CD4-positive, alpha-beta T cell treated with Interleukin-15 for 1 hour (primary cell): ENCODE measurements around the gene ALPL.
"Not testable (repeated sequence)": the region's sequence is repeated elsewhere in the genome, so short reads cannot be mapped to it uniquely, and the experiment has no call there.

Experiments
- DNase-seq: peaks from one replicate; pipeline ENCODE4 v3.0.0-alpha.2; 2020

Gene ALPL

DNA sequence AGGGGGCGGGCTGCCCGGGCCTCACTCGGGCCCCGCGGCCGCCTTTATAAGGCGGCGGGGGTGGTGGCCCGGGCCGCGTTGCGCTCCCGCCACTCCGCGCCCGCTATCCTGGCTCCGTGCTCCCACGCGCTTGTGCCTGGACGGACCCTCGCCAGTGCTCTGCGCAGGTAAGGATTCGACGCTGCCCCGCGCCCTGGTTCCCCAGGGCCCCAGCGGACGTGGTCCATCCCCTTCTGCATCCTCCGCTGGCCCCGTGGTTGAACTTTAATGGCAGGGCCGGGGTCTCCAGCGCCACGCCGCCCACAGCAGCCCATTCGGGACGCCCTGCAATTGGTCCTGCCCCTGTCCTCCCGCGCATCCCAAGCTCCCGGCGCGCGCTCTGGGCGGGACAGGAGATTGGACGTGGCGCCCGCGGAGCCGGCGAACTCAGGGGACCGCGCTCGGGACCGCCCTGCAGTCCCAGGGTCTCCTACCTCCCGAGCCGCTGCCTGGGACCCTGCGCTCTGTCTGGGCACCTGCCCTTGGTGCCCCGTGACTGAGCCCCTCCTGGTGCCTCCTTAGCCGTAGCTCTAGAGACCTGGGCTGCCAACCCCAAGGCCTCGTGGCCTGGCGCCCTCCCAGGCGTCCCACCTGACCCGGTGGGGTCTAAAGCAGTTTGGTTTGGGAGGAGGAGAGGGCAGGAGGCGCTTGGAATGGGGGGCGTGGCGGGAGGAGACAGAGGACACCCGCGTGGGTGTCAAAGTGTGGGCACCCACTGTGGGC, at the start of gene ALPL:
Gene ALPL, plus strand, starts transcription at position 73 of the 762 bp plus-strand sequence. CDS start 44,659 bp downstream, outside the sequence.
- no peak for DNase-seq

DNA sequence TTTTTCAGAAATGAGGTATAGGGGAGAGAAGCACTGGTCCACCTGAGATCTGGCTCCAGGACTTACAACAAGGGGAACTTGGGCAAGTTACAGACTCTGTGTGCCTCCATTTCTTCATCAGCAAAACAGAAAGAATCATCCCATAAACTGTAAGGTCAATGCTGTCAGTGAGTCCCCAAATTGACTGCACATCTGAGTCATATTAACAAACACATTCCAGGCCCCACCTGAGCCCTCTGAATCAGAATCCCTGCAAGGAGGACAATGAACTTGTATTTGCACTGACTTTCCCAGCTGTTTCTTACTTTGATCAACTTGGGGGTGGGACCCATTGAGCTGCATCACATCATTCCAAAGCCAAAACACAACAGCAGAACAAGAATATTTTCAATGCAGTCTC, 44.1 kb upstream of the ALPL start:
- DNase-seq, result not testable (repeated sequence)

DNA sequence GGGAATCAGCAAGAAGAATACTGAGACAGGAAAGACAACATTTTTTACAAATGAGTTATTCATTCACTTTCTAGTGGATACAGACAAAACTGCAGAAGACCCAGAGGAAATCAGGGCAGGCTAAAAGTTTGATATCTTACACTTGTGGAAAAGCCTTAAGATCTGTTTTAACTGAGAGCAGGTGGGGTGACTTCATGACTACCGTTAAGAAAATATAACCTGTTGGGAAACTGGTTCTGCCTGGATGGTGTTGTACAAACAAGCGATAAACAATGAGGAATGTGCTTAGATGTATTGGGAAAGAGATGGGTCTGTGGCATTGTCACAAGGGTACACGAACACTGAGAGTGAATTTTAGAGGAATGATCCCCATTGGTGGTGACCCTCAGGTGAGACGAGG, 41.3 kb upstream of the ALPL start:
- DNase-seq, result not testable (repeated sequence)

DNA sequence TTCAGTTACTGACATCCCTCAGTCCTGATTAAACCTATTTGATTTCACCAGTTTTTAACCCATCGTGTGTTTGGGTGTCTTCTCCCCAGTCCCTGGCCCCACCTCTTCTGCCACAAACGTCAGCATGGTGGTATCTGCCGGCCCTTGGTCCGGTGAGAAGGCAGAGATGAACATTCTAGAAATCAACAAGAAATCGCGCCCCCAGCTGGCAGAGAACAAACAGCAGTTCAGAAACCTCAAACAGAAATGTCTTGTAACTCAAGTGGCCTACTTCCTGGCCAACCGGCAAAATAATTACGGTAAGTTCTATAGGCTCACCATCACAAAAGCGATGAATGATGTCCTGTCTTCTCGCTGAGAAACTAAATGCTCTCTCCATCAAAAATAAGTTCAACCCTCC, 40.6 kb upstream of the ALPL start:
- no peak for DNase-seq

DNA sequence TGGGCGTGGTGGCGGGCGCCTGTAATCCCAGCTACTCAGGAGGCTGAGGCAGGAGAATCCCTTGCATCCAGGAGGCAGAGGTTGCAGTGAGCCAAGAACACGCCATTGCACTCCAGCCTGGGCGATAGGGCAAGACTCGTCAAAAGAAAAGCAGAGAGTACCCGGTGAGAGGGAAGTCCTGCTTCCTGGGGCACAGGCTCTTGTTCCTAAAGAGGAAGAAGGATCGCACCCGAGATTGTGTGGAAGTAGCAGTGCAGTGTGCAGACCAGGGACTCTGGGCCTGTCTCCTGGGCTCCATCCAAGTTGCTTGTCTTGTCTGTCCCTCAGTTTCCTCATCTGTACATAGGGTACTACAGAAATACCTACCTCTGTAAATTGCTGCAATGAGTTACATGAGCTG, 39.6 kb upstream of the ALPL start:
- no peak for DNase-seq

DNA sequence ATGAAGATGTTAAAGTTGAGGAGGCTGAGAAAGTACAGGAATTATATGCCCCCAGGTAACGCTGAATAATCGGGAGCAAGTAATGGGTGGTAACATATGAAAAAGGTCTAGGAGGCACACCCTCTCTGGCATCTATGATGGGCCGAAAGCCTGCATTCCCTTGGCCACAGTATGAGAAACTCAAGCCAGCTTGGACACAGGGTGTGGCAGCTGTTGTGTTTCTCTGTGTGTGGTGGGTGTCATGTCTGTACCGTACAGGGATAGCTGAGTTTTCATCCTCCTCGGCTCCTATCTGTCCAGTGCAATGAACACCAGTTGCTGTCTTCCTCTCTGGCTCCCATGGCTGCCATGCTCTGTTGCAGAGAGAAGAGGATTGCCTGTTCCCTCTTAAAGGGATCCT, 36.4 kb upstream of the ALPL start:
- DNase-seq, result no peak

DNA sequence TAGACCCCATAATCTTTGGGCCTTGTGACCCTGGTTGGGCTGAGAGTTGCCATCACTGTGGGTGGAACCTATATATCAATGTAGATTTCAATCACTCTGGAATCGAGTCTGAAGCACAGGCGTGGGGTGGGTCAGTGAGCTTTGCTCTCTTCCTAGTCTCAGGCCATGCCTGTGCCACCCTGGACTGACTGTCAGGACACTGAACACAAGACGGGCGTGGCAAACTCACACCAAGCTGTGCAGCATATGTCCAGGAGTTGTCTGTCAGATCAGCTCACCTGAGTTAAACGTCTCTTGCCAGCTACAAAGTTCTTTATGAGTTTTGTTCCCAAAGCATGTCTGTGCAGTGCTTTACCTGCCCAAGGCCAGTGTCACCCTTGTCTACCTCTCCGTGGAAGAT, 30.9 kb upstream of the ALPL start:
- no peak for DNase-seq

DNA sequence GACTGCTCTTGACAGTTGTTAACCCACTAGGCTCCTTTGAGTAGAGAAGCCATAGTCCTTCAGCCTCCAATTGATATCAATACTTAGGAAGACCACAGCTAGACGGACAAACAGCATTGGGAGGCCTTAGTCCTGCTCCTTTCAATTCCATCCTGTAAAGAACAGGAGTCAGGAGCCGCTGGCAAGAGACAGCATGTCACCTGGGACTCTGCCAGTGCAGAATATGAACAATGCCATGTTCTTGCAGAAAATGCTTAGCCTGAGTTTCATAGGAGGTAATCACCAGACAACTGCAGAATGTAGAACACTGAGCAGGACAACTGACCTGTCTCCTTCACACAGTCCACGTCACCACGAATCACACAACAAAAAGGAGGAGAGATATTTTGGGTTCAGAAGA, 25.3 kb upstream of the ALPL start:
- DNase-seq, result not testable (repeated sequence)

DNA sequence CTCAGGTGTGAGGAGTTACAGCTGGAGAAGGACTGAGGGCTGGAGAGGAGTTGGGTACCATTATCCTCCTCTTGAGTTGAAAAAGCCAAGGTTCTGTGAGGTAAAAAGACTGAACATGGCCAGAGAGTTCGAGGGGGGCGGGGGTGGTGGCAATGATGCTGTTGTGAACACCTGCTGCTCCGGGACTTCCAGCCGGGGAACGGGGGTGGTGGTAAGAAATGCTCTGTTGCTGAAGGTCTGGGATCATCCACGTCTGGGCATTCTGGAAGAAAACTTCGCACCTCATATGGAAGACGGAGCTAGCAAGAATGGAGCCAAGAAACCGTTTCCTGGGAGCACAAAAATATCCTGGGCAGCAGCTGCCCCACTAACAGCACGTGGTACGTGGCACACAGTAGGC, 20.1 kb upstream of the ALPL start:
- no peak for DNase-seq

DNA sequence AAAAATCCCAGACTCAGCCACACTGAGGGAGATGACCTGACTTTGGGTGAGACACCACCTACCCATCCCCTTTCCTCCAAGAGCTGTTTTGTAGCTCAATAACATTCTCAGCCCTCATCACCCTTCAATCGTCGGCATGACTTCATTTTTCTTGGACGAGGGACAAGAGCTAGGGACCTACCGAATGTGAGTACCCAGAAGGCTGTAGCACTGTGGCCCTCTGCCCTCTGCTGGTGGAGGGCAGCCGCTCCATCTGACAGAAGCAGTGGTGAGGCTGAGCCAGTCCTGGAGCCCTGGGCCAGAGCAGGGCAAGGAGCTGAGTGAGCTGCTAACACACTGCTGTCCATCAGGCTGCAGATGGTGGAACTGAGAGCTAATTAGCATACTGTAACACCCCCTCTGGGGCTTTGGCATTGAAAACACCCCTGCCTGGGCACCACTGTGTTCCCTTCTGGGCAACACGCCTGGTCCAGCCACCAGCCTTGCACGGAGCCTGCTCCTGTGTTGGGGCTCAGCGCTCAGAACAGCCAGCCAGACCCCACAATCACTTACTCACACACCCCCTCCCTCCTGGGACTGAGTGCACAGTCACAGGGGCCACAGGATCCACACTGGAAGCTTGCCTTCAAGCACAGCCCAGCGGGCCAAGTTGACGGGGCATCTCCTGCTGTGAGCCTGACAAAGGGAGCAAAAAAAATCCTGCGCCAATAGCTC, 18.3 kb upstream of the ALPL start:
- DNase-seq, result no peak

DNA sequence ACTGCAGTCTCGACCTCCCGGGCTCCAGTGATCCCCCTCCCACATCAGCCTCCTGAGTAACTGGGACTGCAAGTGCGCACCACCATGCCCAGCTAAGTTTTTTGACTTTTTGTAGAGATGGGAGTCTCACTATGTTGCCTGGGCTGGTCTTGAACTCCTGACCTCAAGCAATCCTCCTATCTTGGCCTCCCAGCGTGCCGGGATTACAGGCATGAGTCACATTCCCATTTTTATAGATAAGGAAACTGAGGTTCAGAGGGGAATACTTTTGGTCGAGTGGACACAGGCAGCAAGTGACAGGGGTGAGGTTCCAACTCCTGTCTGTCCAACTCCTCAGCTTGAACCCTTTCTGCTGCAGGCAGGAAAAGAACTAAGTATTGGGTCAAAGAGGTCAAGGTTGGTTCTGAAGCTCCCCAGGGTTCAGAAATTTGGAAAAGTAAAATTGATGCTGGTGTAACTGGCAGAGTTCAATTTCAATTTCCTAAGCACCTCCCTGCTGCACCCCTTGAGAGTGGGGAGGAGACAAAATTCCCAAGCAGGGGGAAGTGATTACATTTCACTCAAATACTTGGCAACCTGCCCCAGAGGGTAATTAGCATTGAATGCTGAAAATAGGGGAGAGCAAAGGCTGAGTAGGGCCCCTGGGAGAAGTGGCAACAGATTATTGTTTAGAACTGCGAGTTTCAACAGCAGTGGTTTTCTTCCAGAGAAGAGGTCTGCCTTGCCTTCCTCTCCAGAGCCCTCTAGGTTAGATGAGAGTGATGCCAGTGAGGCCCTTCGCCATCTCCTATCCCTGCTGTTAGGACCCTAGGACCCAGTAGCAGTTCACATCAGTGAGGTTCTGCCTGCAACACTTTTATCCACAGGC, 17.5 kb upstream of the ALPL start:
- no peak for DNase-seq

DNA sequence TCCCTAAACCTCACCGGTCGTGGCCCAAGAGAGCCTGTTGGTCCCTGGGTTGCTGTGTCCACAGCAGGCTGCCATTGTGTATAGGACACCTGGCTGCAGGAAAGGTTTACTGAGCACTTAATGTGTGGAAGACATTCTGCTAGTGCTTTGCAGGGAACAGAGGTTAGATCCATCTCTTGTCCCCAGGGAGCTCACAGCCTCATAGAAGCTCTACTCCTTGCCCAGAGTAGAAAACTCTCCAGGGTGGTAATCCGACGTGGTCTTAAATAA, 16.9 kb upstream of the ALPL start:
- DNase-seq, result no peak

DNA sequence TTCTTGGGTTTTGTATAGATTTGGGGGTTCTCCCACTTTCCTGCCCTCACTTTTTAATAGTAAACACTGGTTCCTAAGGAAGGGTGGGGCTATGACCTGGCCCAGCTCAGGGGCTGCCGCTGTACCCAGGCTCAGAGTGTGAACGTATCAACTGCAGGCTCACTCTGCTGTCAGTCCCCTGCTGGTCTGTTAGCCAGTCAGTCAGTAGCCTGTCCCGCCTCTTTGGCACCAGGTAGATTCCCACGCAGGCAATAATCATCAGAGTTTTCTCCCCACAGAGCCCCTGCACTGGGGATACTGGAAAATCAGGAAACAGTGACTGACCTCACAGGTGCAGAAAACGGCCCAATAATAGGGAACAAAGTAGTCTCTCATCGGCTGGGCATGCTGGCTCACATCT, 15.0 kb upstream of the ALPL start:
- DNase-seq, result no peak

DNA sequence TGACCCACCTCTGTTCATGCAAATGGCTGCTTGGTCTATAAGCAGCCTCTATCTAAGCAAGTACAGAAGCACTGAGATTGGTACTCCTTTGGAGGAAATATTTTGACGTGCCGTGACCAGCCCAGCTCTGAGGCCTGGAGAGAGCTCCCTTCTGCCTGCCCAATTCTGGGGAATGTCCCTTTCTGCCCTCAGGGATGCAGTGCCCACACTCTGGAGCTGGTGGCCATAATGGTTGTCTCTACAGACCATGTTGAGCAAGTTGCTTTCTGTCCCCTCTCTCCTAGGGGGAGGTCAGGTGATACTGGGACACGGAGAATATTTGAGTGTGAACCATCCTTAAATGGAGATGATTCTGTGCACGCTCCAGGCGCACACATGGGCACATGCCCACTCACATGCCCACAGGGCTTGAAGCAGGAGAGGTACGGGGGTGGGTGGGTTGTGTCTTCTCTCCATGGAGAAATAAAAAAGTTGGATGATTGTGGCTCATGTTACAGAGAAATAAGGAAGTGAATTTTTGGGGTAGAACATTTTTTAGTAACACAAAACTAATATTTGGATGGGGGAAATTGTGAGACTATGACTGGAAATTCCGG, 13.9 kb upstream of the ALPL start:
- no peak for DNase-seq

DNA sequence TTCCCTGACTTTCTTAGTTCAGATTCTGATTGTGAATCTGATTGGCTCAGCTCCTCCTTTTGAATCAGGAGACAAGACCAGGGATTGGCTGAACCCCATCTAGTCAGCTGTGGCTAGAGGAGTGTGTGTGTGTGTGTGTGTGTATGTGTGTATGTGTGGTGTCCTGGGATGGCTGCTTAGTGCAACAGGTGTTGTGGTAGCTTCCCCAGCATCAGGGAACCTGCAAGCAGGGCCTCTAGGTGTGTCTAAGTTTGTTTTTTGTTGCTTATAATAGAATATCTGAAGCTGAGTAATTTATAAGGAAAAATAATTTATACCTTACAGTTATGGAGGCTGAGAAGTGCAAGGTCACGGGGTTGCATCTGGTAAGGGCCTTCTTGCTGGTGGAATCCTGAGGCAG, 13.2 kb upstream of the ALPL start:
- no peak for DNase-seq

DNA sequence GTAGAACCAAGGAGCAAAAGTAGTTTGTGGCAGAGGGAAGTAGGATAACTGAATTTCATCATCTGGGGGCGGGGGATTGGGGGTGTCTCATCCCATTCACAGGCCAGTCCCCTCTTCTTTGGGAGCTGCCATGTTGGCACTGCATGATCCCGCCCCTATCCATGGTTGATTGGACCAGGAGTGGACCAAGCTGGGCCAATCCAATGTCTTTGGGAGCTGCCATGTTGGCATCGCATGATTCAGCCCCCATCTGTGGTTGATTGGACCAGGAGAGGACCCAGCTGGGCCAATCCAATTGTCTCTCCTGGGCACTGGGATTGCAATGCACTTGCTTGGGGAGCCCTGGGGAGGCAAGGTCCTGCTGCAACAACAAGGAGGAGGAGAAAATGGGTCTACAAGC, 12.3 kb upstream of the ALPL start:
- DNase-seq, result no peak

DNA sequence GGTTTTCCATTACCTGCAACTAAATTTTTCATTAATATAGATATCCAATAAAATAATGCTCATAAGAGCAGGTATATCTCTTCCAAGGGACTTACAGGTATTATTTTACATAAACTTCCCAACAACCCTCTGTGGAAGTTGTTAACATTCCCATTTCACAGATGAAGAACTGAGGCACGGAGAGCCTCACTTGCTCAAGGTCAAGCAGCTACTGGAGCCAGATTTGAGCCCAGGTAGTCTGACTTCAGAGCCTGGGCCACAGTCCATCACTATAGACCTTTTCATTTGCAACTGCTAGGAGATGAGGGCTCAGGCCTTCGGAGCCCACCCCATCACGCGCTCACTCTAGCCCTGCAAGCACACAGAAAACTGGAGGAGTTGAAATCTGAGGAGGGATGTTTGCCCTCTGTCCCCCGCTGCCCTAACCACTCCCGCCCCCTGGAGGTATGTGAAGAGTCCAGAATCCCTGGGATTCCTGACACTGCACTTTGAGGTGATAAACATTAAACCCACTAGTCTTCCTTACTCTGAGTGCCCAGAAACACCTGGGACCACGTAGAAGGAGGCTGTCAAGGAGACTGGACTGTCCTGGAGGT, 11.7 kb upstream of the ALPL start:
- no peak for DNase-seq

DNA sequence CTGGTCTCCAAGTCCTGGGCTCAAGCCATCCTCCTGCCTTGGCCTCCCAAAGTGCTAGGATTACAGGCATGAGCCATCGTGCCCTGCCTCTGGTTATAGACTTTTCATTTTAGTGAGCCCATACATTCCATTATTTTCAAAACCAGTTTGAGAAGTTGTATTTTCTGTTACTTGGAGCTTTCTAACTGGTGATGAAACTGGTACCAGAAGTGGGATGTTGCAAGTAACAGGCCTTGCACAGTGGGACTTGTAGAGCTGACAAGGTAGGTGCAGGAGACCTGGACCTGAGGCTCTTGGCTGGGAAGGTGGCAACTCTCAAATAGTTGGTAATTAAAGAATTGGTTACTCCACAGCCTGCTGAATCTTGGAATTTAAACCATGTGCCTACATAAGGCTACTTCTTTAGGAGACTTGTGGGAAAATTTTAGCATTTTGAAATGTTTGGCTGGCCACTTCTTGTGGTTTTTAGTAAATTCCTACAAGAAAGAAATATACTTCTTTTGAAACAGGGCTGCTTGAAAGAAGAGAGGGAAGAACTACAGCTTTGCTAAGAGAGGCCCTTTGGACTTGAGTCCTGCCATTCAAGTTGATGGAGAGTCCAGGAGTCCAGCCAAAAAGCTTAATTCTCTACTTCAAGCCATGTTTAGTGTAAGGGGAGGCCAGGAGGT, 9.8 kb upstream of the ALPL start:
- no peak for DNase-seq

DNA sequence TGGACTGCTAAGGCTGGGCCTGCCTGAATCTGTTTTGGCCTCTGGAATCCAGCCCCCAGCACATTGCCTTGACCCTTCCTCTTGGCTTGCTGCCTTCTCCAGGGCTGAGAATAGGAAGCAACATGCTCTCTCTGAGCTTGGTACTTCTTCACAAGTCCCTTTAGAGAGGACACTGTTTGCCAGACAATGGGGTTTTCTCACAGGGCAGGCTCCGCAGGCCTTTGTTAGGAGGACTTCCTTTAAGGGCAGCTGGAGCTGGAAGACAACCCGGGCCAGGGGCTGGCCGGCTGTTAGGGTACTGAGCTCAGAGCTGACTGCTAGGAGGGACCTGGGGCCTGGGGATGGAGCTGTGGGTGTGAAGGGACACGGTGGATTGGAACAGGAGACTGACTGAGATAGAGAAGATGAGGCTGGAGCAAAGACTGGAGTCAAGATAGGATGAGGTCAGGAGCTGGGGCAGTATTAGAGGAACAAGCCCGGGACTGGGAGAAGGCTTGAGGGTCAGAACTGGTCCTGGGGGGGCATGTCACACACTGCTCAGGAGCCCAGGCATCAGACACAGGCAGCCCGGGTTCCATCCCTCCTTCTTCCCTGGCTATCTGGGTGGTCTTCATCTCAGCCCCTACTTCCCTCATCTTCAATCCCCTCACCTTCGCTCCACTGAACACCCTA, 5.4 kb upstream of the ALPL start:
- DNase-seq, result no peak

DNA sequence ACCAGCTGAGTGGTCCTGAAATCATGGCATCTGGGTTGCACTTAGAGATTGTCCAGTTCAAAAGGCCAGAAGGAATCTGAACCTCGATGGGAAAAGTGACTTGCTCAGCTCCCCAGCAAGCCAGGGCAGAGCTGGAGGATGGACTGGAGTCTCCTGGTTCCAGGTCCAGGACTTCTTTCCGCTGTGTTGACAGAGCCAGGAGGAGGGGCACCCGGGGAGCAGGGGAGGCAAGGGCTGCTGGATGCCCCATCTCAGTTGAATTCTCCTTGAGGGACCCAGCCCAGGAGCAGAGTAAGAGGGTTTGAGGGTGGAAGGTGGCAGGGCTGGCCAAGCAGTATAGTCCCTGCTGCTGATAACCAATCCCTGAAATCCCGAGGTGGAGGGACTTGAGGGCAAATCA, 2.4 kb upstream of the ALPL start:
- DNase-seq, result no peak

DNA sequence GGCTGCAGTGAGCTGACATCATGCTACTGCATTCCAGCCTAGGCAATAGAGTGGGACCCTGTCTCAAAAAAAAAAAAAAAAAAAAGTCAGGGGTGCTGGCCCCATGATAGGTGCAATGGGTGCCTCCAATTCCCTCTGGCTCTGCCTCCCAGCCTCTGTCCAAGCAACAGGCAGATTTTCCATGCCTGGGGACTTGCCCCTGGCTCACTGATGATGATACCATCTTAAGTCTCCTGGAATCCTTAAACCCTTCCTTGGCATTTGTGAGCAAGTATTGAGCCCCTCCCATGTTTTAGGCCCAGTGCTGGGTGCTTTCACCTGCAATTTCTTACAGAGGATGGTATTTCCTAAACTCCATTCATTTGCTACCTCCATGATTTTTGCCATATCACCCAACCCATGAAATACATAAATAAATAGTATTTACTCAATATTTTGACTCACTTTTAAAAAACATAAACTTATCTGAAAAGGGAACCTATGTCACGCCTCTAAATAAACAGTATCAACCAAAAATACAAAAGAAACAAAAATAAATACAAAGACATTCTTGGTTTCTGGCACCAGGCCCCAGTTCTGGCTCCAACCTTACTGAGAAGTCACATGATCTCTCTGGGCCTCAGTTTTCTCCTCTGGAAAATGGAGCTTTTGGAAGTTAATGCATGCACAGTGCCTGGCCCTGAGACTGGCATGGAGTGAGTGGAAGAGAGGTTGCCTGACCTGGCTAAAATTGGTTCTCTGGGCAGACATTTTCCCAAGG, 1.5 kb upstream of the ALPL start:
- no peak for DNase-seq
